ENCODE measurements around the gene GHR.

Gene GHR

GRCh38 chr5:42634575-42634974 is 211.3 kb downstream of the GHR start:
- no peak for TF ChIP-seq REST (IDR thresholded peaks at IDR 0.05; ENCODE audit: insufficient replicate concordance, low read depth)
- no peak for TF ChIP-seq GABPA (IDR thresholded peaks at IDR 0.05; ENCODE audit: low read depth)
- no peak for TF ChIP-seq CTCF (IDR thresholded peaks at IDR 0.05; ENCODE audit: insufficient read depth, low read length)
- TF ChIP-seq SPI1 (IDR thresholded peaks at IDR 0.05; ENCODE audit: borderline replicate concordance, low read depth) = no peak
- TF ChIP-seq POLR2AphosphoS5 (IDR thresholded peaks at IDR 0.05; ENCODE audit: low read depth) = no peak
- DNase-seq (ENCODE audit: low read depth in 1 of 2, low spot score in 1 of 2) = no peak
- H3K4me3 ChIP-seq (replicated peaks; ENCODE audit: insufficient read depth, low read length) = no peak overlapping the region
- H3K27ac ChIP-seq (replicated peaks) = no peak overlapping the region
- peaks cover 2% of the 10 kb centered on the region for H3K27me3 ChIP-seq (ENCODE audit: insufficient read depth, poor library complexity, severe bottlenecking)

- peaks cover 2% of the 10 kb centered on the region for H3K27me3 ChIP-seq (ENCODE audit: insufficient read depth, poor library complexity, severe bottlenecking)
- no peak for TF ChIP-seq REST (IDR thresholded peaks at IDR 0.05; ENCODE audit: insufficient replicate concordance, low read depth)
- TF ChIP-seq SPI1 (IDR thresholded peaks at IDR 0.05; ENCODE audit: borderline replicate concordance, low read depth) = no peak
- no peak for TF ChIP-seq POLR2AphosphoS5 (IDR thresholded peaks at IDR 0.05; ENCODE audit: low read depth)
- H3K27ac ChIP-seq (replicated peaks) = no peak overlapping the region
- DNase-seq (ENCODE audit: low read depth in 1 of 2, low spot score in 1 of 2) = no peak
- H3K4me3 ChIP-seq (replicated peaks; ENCODE audit: insufficient read depth, low read length) = no peak overlapping the region
Measured at GRCh38 chr5:42636425-42636824, 213.2 kb downstream of the GHR start.

GRCh38 chr5:42636946-42637345 is 213.7 kb downstream of the GHR start:
- DNase-seq (ENCODE audit: low read depth in 1 of 2, low spot score in 1 of 2) = no peak
- TF ChIP-seq CTCF (IDR thresholded peaks at IDR 0.05; ENCODE audit: insufficient read depth, low read length) = no peak
- TF ChIP-seq GABPA (IDR thresholded peaks at IDR 0.05; ENCODE audit: low read depth) = no peak
- TF ChIP-seq SPI1 (IDR thresholded peaks at IDR 0.05; ENCODE audit: borderline replicate concordance, low read depth) = no peak
- no peak for TF ChIP-seq REST (IDR thresholded peaks at IDR 0.05; ENCODE audit: insufficient replicate concordance, low read depth)
- TF ChIP-seq POLR2AphosphoS5 (IDR thresholded peaks at IDR 0.05; ENCODE audit: low read depth) = no peak
- peaks cover 2% of the 10 kb centered on the region for H3K27me3 ChIP-seq (ENCODE audit: insufficient read depth, poor library complexity, severe bottlenecking)

More at GRCh38 chr5:42636946-42637345, 213.7 kb downstream of the GHR start:
- H3K27ac ChIP-seq (replicated peaks) = no peak overlapping the region
- no peak overlapping the region for H3K4me3 ChIP-seq (replicated peaks; ENCODE audit: insufficient read depth, low read length)

Data from HL-60 (cell line).